ENCODE results near the gene WRAP53. TPM values are rescaled to one million over a fixed set of nuclear protein-coding genes. Genes with fewer than 3 reads are reported as not detected.

WRAP53 gene
- polyA plus RNA-seq, 1 experiment = 4.1 TPM

GRCh38 chr17:7712111-7712771, 24.0 kb downstream of the WRAP53 start:
- H3K27ac ChIP-seq (ENCODE audit: low read depth, low read length) = no peak overlapping the region
- TF ChIP-seq CTCF (IDR thresholded peaks at IDR 0.05; ENCODE audit: low read depth, low read length) = no peak
- H3K27me3 ChIP-seq (ENCODE audit: control insufficient read depth, insufficient read depth, low read length) = peaks cover 28% of the 10 kb centered on the region
- CTCF ChIA-PET = no interaction called here
- no peaks in the 10 kb centered on the region for H3K9me3 ChIP-seq (ENCODE audit: control insufficient read depth, insufficient read depth, low read length)
- no peak for DNase-seq (ENCODE audit: low read depth, low spot score)
- POLR2A ChIA-PET = no interaction called here
- H3K4me3 ChIP-seq (ENCODE audit: low read depth, low read length) = no peak overlapping the region

GRCh38 chr17:7713782-7714181, 25.5 kb downstream of the WRAP53 start:
- Histone ChIP-seq H3K4me3 (ENCODE audit: low read depth, low read length) (no peak overlapping the region), H3K27me3 (ENCODE audit: control insufficient read depth, insufficient read depth, low read length) (peaks cover 32% of the 10 kb centered on the region), H3K9me3 (ENCODE audit: control insufficient read depth, insufficient read depth, low read length) (no peaks in the 10 kb centered on the region), H3K27ac (ENCODE audit: low read depth, low read length) (no peak overlapping the region)
- DNase-seq (ENCODE audit: low read depth, low spot score) = no peak
- CTCF ChIA-PET = interaction anchor here (1.6 kb wide), 1 partner anchor 26 kb away, joined by 5 read pairs; the partner anchor contains the start of genes TP53 and WRAP53
- no peak for TF ChIP-seq CTCF (IDR thresholded peaks at IDR 0.05; ENCODE audit: low read depth, low read length)
- POLR2A ChIA-PET = interaction anchor here (0.6 to 1.1 kb wide), 2 partner anchors 12 to 26 kb away, joined by 3 to 5 read pairs; partner anchors contain the start of gene TP53

- Histone ChIP-seq H3K9me3 (ENCODE audit: control insufficient read depth, insufficient read depth, low read length) (no peaks in the 10 kb centered on the region), H3K27me3 (ENCODE audit: control insufficient read depth, insufficient read depth, low read length) (peaks cover 41% of the 10 kb centered on the region), H3K27ac (ENCODE audit: low read depth, low read length) (no peak overlapping the region), H3K4me3 (ENCODE audit: low read depth, low read length) (no peak overlapping the region)
- POLR2A ChIA-PET = interaction anchor here (1.0 kb wide), 1 partner anchor 28 kb away, joined by 3 read pairs; the partner anchor contains the start of gene TP53
- CTCF ChIA-PET = interaction anchor here (1.6 kb wide), 1 partner anchor 27 kb away, joined by 5 read pairs; the partner anchor contains the start of genes TP53 and WRAP53
- DNase-seq (ENCODE audit: low read depth, low spot score) = no peak
- no peak for TF ChIP-seq CTCF (IDR thresholded peaks at IDR 0.05; ENCODE audit: low read depth, low read length)
Measured at GRCh38 chr17:7714721-7715594, 26.7 kb downstream of the WRAP53 start.

- peaks cover 51% of the 10 kb centered on the region for H3K27me3 ChIP-seq (ENCODE audit: control insufficient read depth, insufficient read depth, low read length)
- peak overlapping the region; percentile 74 for H3K4me3 ChIP-seq (ENCODE audit: low read depth, low read length)
- ChIA-PET POLR2A (interaction anchor here (1.0 kb wide), 2 partner anchors 12 to 29 kb away, joined by 3 to 10 read pairs; partner anchors contain the start of genes EFNB3 and TP53), CTCF (interaction anchor here (0.6 to 1.4 kb wide), 5 partner anchors 9 to 109 kb away, joined by 3 to 6 read pairs (median 3); partner anchors contain the start of genes TP53 and WRAP53)
- H3K9me3 ChIP-seq (ENCODE audit: control insufficient read depth, insufficient read depth, low read length) = no peaks in the 10 kb centered on the region
- no peak for DNase-seq (ENCODE audit: low read depth, low spot score)
- peak overlapping the region; percentile 11 for H3K27ac ChIP-seq (ENCODE audit: low read depth, low read length)
- no peak for TF ChIP-seq CTCF (IDR thresholded peaks at IDR 0.05; ENCODE audit: low read depth, low read length)
Measured at GRCh38 chr17:7715936-7716886, 27.9 kb downstream of the WRAP53 start.
